Smooth muscle cell (in vitro differentiated cells): Measurements from ENCODE around the gene GYPB. TPM values are rescaled to one million over a fixed set of nuclear protein-coding genes. Genes with fewer than 3 reads are reported as not detected.
A peak's percentile ranks its signal among the peaks of the same experiment; 100 is the strongest.
"Not testable (repeated sequence)": the region's sequence is repeated elsewhere in the genome, so short reads cannot be mapped to it uniquely, and the experiment has no call there.

Source experiments
- DNase-seq: peaks from one replicate; lab custom pipeline; 2025; ENCODE audit not compliant: unreplicated experiment; lab: John Stamatoyannopoulos, UW
- H2AFZ ChIP-seq: fragments of 200-600 bp; sonication (generic); 2 replicates; pipeline ENCODE4 v1.6.0; 2016; ENCODE audit warnings: antibody characterized with exemption, low read depth, mild to moderate bottlenecking
- H3F3A ChIP-seq: fragments of 200-600 bp; sonication (generic); 2 replicates; pipeline ENCODE4 v1.6.0; 2017; ENCODE audit warnings: antibody characterized with exemption, low read depth
- H3K27ac ChIP-seq: fragments of 200-600 bp; sonication (generic); 2 replicates; pipeline ENCODE4 v1.5.1; 2016; ENCODE audit warnings: low read depth, mild to moderate bottlenecking
- H3K27me3 ChIP-seq: fragments of 200-600 bp; sonication (generic); 2 replicates; pipeline ENCODE4 v1.6.1; 2016; ENCODE audit warnings: low read depth, mild to moderate bottlenecking
- H3K36me3 ChIP-seq: fragments of 200-600 bp; sonication (generic); 2 replicates; pipeline ENCODE4 v1.5.1; 2016; ENCODE audit warnings: low read depth
- H3K4me1 ChIP-seq: fragments of 200-600 bp; sonication (generic); 2 replicates; pipeline ENCODE4 v1.5.1; 2016; ENCODE audit warnings: low read depth
- H3K4me2 ChIP-seq: fragments of 200-600 bp; sonication (generic); 2 replicates; pipeline ENCODE4 v1.6.0; 2016; ENCODE audit warnings: mild to moderate bottlenecking
- H3K4me3 ChIP-seq: fragments of 200-600 bp; sonication (generic); 2 replicates; pipeline ENCODE4 v1.5.1; 2016; ENCODE audit warnings: mild to moderate bottlenecking
- H3K79me2 ChIP-seq: fragments of 200-600 bp; sonication (generic); 2 replicates; pipeline ENCODE4 v1.6.0; 2016; ENCODE audit warnings: low read depth, mild to moderate bottlenecking
- H3K9ac ChIP-seq: fragments of 200-600 bp; sonication (generic); 2 replicates; pipeline ENCODE4 v1.6.0; 2016; ENCODE audit warnings: low read depth
- H3K9me3 ChIP-seq: fragments of 200-600 bp; sonication (generic); replicated peaks from 2 replicates; pipeline ENCODE4 v1.5.1; 2016; ENCODE audit warnings: low read depth
- H4K20me1 ChIP-seq: fragments of 200-600 bp; sonication (generic); 2 replicates; pipeline ENCODE4 v1.6.0; 2016; ENCODE audit warnings: low read depth
- CTCF ChIP-seq: fragments of 200-600 bp; sonication (generic); IDR thresholded peaks from 2 replicates; pipeline ENCODE4 v1.5.1; 2017; ENCODE audit warnings: borderline replicate concordance, mild to moderate bottlenecking, antibody characterized with exemption; ENCODE audit not compliant: insufficient read depth, poor library complexity, severe bottlenecking
- WGBS: methylation state at CpG from one replicate; pipeline ENCODE4 v1.1.7; 2016; ENCODE audit warnings: low lambda C conversion rate; 5-methylcytosine and 5-hydroxymethylcytosine counted together
- polyA plus RNA-seq: library from polyadenylated mRNA; unstranded; fragments of >200 nt; fragmentation: Nextera tagmentation; extraction: Ambion mirVana; gene quantifications from 2 replicates; pipeline ENCODE4 v1.2.1, GENCODE V29; 2016
- total RNA-seq: library from RNA; depleted of rRNA; stranded (reverse); fragments of >200 nt; gene quantifications from 2 replicates; pipeline ENCODE4 v1.2.3, GENCODE V29; 2014

GYPB gene
- total and polyA plus RNA-seq, 2 experiments from 2014 or later = 0.61 TPM; not detected in 1

GRCh38 chr4:144022772-144023400, 3.7 kb upstream of the GYPB start:
- not testable (repeated sequence) for H2AFZ ChIP-seq, H3F3A ChIP-seq, H3K4me3 ChIP-seq, DNase-seq, H3K4me1 ChIP-seq, H3K9me3 ChIP-seq, H3K27ac ChIP-seq, H3K79me2 ChIP-seq, H3K27me3 ChIP-seq, H4K20me1 ChIP-seq, H3K4me2 ChIP-seq, H3K9ac ChIP-seq, H3K36me3 ChIP-seq
- WGBS = 80% methylated on average over 3 of the region's 3 CpGs

GRCh38 chr4:144021336-144021990, 2.3 kb upstream of the GYPB start:
- WGBS = 36% methylated on average over 4 of the region's 4 CpGs
- not testable (repeated sequence) for H3K4me1 ChIP-seq, H3K27me3 ChIP-seq, H3F3A ChIP-seq, H3K4me2 ChIP-seq, H3K9me3 ChIP-seq, H3K36me3 ChIP-seq, H4K20me1 ChIP-seq, H2AFZ ChIP-seq, H3K4me3 ChIP-seq, DNase-seq, H3K27ac ChIP-seq, H3K9ac ChIP-seq, H3K79me2 ChIP-seq
- TF ChIP-seq CTCF = peak; percentile 56

- H3K27me3 ChIP-seq, H2AFZ ChIP-seq, H3F3A ChIP-seq, H3K4me2 ChIP-seq, H3K9ac ChIP-seq, H4K20me1 ChIP-seq, H3K4me3 ChIP-seq, H3K9me3 ChIP-seq, H3K36me3 ChIP-seq, H3K4me1 ChIP-seq, DNase-seq, H3K79me2 ChIP-seq, H3K27ac ChIP-seq: not testable (repeated sequence)
- WGBS = 87% methylated on average over 3 of the region's 3 CpGs
These were observed 768 bp downstream of the GYPB start for GRCh38 chr4:144018223-144019000.

- not testable (repeated sequence) for DNase-seq, H3K4me3 ChIP-seq, H3K27ac ChIP-seq, H3K9ac ChIP-seq, H3K27me3 ChIP-seq, H3F3A ChIP-seq, H3K4me1 ChIP-seq, H3K4me2 ChIP-seq, H3K36me3 ChIP-seq, H3K9me3 ChIP-seq, H4K20me1 ChIP-seq, H2AFZ ChIP-seq, H3K79me2 ChIP-seq
- WGBS = 95% methylated on average over 4 of the region's 4 CpGs
These were observed 1.9 kb downstream of the GYPB start for GRCh38 chr4:144017271-144017670.

- H3K27me3 ChIP-seq, H3K79me2 ChIP-seq, H3K9me3 ChIP-seq, H3K36me3 ChIP-seq, DNase-seq, H3F3A ChIP-seq, H3K9ac ChIP-seq, H3K27ac ChIP-seq, H3K4me3 ChIP-seq, H3K4me2 ChIP-seq, H2AFZ ChIP-seq, H3K4me1 ChIP-seq, H4K20me1 ChIP-seq: not testable (repeated sequence)
- 88% methylated on average over 2 of the region's 2 CpGs for WGBS
These were observed 3.0 kb downstream of the GYPB start for GRCh38 chr4:144016057-144016605.
